ENCODE measurements around the gene ITGA4.

DNA sequence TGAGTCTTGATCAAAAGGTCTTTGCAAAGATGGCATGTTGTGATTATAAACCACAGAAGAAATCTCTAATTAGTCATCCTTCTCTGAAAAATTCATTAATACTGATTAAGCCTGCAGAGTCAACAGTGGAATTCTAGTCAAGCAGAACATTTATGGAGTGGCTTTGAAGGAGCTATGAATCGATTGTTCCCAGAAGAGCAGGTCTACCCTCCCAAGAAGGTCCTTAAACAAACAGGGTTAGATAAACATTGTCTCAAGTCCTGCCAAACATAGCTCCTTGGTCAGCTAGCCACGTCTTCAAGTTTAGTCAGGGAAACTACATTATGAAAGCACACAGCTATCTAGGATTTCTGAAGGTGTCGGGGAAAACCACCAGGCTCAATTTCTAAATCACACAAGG is 88.9 kb downstream of the ITGA4 start:
- TF ChIP-seq POLR2AphosphoS5 (IDR thresholded peaks at IDR 0.05; ENCODE audit: low read depth, low read length) (no peak), POLR2A (IDR thresholded peaks at IDR 0.05; ENCODE audit: low read depth, low read length) (no peak), TAF1 (IDR thresholded peaks at IDR 0.05; ENCODE audit: borderline replicate concordance, low read depth, low read length) (no peak)

All from GM12892 (cell line).